Right hindlimb (tissue), 1 donor: ENCODE measurements around the gene SCYGR3.

Experiments used
- DNase-seq: peaks from one replicate; pipeline ENCODE4 v3.0.0-alpha.2; 2018

SCYGR3 gene, protein sequence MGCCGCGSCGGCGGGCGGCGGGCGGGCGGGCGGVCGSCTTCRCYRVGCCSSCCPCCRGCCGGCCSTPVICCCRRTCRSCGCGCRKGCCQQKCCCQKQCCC

DNA sequence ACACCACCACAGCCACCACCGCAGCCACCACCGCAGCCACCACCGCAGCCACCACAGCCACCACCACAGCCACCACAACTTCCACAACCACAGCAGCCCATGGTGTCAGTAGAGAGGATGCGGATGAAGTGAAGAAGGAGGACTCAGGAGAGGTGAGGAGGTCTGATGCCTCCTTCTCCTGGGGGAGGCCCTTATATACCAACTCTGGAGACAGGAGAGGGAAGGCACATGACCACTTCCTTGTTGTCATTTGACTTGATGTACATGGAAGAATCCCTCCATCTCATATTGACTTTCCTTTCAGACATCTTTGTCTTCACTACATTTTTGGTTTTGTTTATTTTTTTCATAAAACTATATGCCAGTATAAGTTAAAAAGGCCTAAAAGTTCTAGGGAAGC is at the start of gene SCYGR3:
SCYGR3 (minus strand) TSS at position 101 of the 400 bp plus-strand sequence; CDS start at position 101, 0 bp downstream.
- no peak for DNase-seq

DNA sequence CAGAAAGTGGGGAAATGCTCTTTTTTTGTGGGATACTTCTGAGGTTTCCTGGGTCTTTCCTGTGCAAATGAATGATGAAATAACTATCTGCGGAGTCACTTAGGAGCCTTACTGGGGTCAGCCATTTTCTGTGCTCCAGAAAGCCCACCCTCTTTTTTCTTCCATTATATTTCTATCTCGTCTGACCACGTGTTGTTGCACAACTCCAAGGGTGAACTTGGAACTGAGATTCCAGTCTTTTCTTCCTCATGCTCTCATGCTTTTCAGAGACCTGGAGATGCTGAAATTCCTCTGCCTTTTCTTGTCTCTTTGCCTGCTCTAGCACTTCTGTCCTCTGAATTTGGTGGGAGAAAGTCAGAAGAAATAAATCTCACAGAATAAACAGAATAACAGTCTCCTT is 47.2 kb upstream of the SCYGR3 start:
- DNase-seq, result no peak

DNA sequence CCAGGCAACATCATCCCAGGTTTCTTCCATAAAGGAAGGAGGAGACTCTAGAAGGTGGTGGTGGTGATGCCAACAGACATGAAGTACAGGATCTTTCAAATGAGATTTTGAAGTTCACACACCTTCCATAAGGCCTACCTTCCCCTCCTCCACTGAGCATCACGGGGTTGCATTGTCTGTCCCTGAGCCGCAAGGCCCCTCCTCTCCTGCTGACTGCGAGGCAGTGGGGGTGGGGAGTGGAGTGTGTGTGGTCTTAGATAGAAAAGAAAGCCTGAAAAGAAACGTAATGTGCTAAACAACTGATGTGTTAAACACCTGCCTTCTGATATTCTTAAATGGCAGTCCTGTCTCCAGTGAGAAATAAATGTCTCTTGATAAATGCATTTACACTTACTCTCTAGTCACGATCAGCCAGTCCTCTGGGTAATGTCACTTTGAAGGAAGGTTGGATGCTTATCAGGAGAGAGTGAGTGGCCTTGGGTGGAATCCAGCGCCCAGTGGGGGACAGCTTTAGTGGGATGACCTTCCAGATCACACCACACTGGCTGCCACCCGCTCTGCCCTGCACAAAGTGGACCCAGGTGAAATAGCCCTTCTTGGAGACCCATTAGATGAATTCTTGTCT is 46.5 kb upstream of the SCYGR3 start:
- DNase-seq, result no peak

DNA sequence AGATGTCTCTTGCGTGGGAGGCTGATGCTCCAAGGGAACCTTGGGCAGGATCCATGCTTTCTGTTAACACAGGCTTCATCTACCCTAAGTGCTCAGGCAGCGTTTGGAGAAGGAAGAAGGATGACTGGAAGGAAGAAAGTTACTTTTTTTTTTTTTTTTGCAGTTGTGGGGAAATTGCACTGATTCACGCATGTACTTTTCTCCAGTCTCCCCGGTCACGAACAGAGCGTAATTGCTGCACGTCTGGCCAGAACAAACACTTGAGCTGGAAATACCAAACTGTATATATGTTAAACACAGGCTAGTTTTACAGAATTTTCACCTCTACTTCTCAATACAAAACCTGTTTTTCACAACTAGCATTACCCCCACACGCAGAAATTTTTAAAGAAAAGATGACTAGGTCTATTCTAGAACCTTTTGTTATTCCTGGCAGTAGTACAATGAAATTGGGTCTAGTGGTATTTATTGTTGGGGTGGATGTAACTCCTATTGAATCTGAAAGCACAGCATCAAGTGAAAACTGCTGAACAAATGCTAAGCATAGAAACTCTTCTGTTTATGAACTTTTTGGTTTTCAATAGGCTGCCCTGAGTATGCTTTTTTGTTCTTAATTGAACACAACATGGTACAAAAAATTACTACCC is 42.7 kb upstream of the SCYGR3 start:
- DNase-seq, result no peak

DNA sequence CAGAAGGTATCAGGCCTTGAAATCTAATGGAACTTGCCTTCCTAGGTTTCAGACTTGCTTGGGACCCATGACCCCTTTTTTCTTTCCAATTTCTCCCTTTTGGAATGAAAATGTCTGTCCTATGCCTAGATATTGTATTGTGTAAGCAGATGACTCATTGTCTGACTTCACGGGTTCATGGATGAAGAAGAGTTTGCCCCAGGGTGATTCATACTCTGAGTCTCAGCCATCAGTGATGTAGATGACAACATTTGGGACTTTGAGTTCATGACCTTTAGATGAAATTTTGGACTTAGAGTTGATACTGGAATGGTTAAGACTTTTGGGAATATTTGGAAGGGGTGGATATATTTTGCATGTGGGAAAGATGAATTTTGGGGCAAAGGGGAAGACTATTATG is 40.8 kb upstream of the SCYGR3 start:
- no peak for DNase-seq

DNA sequence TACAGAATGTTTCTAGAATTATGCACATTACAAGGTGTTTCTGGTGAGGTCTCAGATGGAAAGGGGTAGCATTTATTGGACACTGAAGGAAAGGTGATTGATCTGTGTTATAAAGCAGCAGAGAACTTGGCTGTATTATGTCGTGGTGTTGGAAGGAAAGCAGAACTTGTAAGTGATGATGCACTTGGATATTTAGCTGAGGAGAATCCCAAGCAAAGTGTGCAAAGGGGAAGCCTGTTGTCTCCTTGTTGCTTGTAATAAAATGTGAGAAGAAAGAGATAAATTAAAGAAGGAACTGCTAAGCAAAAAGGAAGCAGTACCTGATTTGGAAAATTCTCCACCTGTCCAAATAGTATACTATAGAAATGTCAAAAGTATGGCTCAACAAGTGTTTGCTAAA is 39.8 kb upstream of the SCYGR3 start:
- no peak for DNase-seq

DNA sequence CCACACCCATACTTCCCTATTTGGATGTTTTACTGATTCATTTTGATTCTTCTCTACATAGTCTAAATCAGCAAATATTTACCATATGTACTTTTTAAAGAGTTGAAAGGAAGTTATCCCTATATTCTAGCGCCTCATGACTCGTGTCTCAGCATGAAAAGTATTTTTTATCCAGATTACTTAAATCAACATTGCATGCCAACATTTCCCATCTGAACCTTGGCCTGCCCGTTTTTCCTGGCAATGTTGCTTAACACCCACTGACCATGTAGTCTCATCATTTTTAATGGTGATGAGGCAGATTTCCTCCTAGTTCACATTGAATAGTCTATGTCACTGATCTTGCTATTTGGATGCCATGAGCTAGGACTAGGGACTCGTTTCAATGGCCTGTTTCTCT is 38.8 kb upstream of the SCYGR3 start:
- no peak for DNase-seq

DNA sequence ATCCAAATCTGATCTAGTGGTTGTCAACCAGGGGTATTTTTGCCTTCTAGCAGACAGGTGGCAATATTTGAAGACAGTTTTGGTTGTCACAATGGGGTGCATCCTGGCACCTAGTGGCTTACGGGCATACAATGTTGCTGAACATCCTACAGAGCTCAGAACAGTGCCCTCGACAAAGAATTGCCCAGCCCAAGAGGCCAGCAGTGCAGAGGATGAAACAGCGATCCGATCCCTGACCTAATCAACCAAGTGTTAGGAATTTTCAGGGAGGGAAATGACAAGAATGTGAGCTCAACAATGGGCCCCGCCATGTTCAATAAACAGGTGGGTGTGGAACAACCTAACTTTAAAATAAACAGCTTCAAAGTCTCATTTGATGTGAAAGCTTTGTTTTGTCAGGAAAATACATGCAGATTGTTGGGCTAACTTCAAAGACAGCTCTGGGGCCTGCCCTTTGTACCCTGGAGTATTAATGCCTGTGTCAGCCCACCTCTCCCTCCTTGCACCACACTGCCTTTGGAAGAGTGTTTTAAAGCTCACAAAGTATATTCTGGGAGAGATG is 29.4 kb upstream of the SCYGR3 start:
- DNase-seq, result no peak

DNA sequence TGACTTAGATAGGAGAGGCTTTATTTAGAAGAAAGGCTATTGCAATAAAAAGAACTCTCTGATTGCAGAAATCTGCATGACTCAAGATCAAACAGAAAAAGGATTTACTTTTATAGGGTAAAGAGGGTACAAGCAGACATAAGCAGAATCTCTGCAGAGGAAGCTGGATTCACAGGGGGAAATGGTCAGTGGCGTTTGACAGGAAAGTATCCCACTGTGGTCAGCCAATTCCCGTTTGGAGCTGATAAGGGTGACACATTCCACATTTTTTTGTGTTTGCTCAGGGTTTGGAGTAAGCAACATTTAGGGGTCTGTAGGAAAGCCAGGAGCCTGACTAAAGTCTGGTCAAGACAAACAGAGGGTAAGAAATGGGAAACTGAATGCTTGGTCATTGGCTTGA is 28.0 kb upstream of the SCYGR3 start:
- no peak for DNase-seq

DNA sequence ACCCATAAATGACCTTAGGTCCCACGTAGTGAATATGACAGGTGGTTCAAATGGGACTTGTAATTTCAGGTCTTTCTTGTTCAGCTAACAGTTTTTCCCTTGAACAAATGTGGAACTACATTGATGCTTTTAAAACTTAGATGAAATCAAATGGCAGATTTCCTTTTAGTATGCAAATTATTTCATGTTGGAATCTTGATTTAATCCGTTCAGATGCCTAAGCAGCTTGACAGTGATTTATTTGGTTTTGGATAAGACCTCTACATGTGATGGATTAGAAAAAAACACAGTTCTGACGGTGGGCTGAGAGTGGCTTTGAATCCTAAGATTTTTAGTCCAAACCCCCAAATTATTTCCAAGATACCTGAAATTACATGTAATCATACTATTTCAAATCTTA is 19.6 kb upstream of the SCYGR3 start:
- DNase-seq, result no peak

DNA sequence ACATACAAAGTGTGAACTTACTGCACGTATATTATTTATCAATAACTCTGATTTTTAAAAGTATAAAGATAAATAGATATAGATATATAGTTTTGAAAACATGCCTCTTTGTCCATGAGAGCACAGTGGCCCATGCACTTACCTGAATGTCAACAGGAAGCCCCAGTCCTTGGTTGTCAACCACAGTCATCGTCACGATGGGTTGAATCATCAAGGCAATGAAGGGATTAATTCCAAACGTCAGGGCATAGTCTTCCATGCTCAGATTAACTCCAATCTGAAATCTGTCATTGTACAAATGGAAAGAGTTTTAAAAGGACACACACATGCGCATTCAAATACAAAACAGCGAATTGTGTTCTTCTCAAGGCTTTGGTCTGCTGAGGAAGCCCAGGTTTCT is 18.2 kb upstream of the SCYGR3 start:
- no peak for DNase-seq

DNA sequence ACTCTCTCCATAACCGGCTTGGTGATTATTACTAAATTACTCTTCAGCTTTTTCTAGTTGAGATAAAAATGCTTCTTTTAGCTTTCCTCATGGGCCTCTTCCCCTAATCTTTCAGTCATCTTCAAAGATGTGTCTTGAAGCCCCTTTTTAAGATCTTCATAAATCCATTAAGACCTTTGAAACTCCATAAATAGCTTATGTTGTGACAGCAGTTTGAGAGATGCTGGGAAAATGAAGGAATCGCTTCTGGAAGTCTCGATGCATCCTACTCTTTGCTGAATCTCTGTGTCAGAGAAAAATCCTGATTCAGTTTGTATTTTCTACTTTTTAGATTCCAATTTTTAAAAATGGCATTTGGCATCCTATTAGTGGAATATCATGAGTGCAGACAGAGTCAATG is 15.7 kb upstream of the SCYGR3 start:
- DNase-seq, result no peak

DNA sequence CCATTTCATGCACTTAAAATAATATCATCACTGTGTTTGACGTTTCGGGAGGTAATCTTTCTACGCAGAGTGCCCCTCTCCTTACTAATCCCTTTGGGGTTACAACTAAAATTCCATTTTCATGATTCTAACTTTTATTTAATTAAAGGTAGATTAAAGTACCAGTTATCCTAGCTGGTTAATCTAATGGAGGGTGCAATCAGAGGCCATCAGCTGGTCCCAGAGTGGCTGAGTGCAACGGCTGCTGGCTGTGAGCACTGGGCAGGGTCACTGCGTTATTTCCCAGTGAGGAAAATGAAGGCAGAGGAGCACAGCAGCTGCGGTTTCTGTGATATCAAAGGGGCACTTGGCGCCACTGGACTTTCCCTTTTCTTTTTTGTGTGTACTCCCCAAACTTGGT is 14.8 kb upstream of the SCYGR3 start:
- no peak for DNase-seq

DNA sequence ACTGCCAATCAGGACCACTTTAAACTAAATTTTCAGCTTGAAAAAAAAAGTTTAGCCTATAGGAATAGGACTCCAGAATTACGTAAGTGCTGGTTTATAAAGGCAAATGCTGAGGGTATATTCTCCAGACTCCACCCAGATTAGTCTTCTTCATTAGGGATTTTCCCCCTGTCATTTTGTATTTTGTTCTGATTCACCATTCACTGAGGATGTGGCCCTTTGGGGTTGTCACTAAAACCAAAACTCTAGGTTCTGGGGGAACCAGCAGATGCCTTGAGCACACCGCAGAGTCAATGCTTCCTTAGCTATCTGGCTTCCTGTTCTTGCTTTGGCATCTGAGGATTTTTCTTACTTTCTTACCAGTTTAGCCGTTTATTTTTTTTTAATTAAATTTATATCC is 13.1 kb upstream of the SCYGR3 start:
- DNase-seq, result no peak

DNA sequence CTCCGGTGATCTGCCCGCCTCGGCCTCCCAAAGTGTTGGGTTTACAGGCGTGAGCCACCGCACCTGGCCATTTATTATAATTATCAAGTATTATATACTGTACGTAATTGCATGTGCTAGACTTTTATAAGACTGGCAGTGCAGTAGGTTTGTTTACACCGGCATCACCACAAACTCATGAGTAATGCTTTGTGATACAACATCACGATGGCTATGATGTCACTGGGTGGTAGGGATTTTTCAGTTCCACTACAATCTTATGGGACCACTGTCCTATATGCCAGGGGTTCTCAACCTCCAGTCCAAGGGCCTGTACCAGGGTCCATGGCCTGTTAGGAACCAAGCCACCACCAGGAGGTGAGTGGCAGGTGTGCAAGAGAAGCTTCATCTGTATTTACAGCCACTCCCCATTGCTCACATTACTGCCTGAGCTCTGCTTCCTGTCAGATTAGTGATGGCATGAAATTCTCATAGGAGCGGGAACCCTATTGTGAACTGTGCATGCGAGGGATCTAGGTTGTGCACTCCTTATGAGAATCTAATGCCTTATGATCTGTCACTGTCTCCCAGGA is 12.0 kb upstream of the SCYGR3 start:
- DNase-seq, result no peak

DNA sequence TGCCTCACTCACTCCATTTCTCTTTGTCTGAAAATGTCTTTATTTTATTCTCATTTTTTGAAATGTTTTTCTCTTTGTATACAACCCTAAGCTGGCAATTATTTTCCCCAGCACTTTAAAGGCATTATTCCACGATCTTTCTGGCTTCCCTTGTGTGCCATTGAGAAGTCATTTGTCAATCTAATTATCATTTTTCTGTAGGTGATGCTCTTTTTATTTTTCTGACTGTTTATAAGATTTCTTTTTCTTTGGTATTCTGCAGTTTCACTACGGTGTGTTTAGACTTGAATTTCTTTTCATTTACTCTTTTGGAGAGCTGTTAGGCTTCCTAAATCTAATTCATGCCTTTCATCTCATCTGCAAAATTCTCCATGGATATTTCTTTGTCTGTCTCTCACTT is 10.8 kb upstream of the SCYGR3 start:
- no peak for DNase-seq

DNA sequence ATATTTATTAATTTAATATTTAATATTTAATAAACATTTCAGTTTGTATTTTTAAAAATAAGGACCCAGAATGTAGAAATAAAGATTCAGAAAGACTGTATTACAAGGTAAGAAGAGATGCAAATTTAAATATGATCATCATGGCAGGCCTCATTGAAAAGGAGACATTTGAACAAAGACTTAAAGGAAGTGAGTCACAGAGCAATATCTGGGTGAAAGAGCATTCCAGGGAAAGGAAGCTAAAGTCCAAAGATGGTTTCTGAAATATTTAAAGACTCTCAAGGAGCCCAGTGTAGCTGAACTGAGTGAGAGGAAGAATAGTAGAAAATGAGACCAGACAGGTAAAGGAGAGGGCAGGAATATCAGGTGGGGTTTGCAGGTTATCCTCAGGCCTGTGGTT is 8.6 kb upstream of the SCYGR3 start:
- no peak for DNase-seq

DNA sequence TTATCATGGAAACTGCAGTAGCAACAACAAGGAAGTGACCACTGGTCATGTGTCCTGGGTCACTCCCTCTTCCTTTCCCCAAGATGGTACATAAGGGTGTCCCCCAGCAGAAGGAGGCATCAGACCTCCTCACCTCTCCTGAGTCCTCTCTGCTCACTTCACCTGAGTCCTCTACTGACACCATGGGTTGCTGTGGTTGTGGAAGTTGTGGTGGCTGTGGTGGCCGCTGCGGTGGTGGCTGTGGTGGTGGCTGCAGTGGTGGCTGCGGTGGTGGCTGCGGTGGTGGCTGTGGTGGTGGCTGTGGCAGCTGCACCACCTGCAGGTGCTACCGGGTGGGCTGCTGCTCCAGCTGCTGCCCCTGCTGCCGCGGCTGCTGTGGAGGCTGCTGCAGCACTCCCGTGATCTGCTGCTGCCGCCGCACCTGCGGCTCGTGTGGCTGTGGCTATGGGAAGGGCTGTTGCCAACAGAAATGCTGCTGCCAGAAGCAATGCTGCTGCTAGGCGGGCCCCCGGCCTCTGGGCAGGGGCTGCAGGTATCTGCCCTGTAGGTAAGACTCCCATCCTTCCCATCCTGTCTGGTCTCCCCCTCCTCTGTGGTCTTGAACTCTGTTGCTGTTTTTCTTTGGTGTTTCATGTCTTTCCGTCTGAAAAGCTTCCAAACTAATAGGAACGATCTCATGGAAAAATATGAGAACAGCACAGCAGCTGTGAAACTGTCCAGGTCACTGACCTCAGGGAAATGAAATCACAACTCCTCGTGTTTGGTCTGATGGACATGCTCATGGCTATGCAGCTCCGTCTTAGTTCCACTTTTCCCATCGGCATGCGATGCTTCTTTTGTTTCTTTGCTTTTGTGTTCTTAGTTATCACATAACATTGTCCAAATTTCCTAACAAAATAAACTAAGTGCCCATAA is 2.9 kb upstream of the SCYGR3 start, which contains the start of gene SCYGR4:
SCYGR4 (plus strand) TSS at position 183 of the 915 bp plus-strand sequence; CDS start at position 183, 0 bp downstream.
- no peak for DNase-seq

DNA sequence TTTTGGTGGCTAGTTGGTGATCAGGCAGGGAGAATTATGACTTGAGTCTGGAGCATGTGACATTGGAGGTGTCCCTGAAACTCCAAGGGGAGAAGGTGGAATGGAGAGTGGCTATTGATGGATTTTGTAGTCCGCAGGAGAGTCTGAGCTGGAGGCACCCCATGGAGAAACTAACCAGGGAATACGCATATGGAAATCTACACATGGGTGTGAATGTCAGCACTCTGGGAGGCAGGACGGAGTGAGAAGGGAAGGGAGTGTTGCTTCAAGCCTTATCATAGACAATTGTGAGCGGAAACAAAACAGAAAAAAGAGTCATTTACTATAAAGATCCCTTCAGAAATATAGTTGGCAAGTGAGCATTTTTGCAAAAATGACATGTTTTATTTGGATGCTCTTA is 2.0 kb upstream of the SCYGR3 start:
- no peak for DNase-seq

DNA sequence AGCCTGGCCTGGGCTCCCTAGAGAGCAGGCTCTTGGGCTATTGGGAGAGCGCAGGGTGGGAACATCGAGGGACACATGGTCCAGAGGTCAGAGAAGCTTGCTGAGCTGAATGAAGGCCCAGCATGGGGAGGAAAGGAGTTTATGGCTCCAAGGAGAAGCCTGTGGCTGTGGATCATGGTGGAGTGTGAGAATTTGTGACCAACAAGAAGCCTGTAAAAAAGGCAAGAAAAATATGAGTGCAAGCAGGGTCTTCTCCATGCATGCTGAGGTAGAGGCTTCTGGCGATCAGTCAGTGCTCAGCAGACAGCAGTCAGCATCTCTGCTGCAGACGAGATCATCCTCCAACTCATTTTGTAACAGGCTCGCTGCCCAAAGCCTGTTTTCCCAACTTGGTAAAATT is 1.3 kb upstream of the SCYGR3 start:
- DNase-seq, result no peak

DNA sequence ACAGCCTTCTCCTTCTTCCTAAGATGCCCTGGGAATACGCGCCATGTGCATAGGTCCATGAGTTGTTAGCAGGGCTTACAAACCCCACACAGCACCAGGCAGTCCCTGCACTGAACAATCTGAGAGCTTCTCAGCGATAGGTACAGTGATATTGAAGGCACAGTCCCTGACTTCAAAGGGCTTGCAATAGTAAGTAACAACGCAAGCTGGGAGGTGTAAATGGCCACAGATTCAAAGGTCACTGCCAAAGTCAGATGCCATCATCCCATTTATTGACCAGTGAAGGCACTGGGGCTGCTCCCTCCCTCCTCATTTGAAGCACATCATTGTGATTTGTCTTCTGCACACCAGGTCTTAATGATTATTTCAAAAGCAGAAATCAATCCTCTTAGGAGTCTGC is 541 bp upstream of the SCYGR3 start:
- no peak for DNase-seq

DNA sequence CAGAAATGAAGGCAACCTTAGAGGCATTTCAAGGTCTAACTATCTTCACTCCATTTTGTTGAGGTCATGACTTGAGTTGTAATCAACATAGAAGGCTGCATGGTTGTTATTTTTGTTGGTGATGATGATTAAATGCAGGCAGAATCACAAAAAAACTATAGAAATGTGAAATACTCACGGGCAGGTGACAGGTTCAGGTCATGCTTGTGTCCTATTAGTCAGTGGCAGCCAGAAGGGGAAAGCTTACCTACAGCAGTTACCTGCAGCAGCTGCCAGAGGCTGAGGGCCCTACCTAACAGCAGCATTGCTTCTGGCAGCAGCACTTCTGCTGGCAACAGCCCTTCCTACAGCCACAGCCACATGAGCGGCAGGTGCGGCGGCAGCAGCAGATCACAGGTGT is 394 bp downstream of the SCYGR3 start:
- DNase-seq, result no peak

DNA sequence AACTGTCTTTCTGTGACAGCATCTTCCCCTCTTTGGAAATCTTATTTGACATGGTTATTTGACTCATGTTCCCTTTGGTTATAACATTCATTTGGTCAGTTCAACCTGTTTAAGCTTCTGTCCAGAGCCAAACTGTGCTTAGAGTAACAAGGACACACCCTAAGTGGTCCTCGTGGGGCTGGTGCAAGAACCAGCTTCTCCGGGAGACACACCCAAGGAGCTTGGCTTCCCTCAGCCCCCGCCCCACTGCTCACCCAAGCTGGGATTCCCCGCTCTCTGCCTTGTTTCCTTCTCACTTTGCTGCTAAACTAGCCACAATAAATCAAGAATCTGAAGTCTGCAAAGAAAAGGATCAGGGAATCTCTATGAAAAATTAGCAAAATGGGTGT is 1.4 kb downstream of the SCYGR3 start:
- no peak for DNase-seq
